Gastroesophageal sphincter (tissue), 4 donors: Measurements from ENCODE around the gene ATP6V0A4. TPM values are rescaled to one million over a fixed set of nuclear protein-coding genes. Genes with fewer than 3 reads are reported as not detected.
A peak's percentile ranks its signal among the peaks of the same experiment; 100 is the strongest.

Experiments
- ATAC-seq: fragments of 150-250 bp; one replicate; pipeline ENCODE4 v1.9.1; 2016; ENCODE audit warnings: mild to moderate bottlenecking, moderate library complexity
- H3K27ac ChIP-seq, 4 donors: fragments of 200-600 bp; sonication (generic) in 3 of 4; 1 replicate in 3 of 4; 2 replicates in 1 of 4; pipeline ENCODE4 v1.5.1; 2016 to 2019
- H3K27me3 ChIP-seq: fragments of 200-600 bp; sonication (generic); one replicate; pipeline ENCODE4 v1.5.1; 2019
- H3K36me3 ChIP-seq, 2 donors: fragments of 200-600 bp; sonication (generic); one replicate each; pipeline ENCODE4 v1.5.1; 2019; ENCODE audit warnings: control low read depth in 1 of 2
- H3K4me1 ChIP-seq, 3 donors: fragments of 200-600 bp; sonication (generic); 1 replicate in 2 of 3; 2 replicates in 1 of 3; pipeline ENCODE4 v1.5.1; 2016 to 2019; ENCODE audit warnings: control low read depth in 2 of 3
- H3K4me3 ChIP-seq, 2 donors: fragments of 200-600 bp; sonication (generic); one replicate each; pipeline ENCODE4 v1.5.1; 2019; ENCODE audit warnings: mild to moderate bottlenecking in 1 of 2, moderate library complexity in 1 of 2
- H3K9me3 ChIP-seq, 3 donors: fragments of 200-600 bp; sonication (generic); one replicate each; pipeline ENCODE4 v1.5.1; 2017 to 2019; ENCODE audit warnings: control low read depth in 2 of 3
- CTCF ChIP-seq, 4 experiments: fragments of 200-600 bp in 2 of 4; fragments of 450-650 bp in 2 of 4; sonication (generic) in 1 of 4; IDR thresholded peaks; one replicate each; pipeline ENCODE4 v1.5.1; 2017 to 2019; ENCODE audit warnings: antibody characterized with exemption in 4 of 4, mild to moderate bottlenecking in 2 of 4, moderate library complexity in 2 of 4
- EP300 ChIP-seq: sonication (generic); formaldehyde crosslinking; IDR thresholded peaks from one replicate; pipeline ENCODE4 v1.6.1; 2017; ENCODE audit warnings: antibody characterized with exemption, mild to moderate bottlenecking
- POLR2A ChIP-seq, 2 donors: fragments of 450-650 bp; IDR thresholded peaks; one replicate each; pipeline ENCODE4 v1.6.1; 2017; ENCODE audit warnings: antibody characterized with exemption in 2 of 2, mild to moderate bottlenecking in 2 of 2, moderate library complexity in 1 of 2
- POLR2AphosphoS5 ChIP-seq: sonication (generic); formaldehyde crosslinking; IDR thresholded peaks from one replicate; pipeline ENCODE4 v1.6.1; 2017; ENCODE audit warnings: antibody characterized with exemption
- WGBS, 2 donors: methylation state at CpG; one replicate each; pipeline ENCODE4 v1.1.5; 2018; ENCODE audit warnings: low coverage in 1 of 2; 5-methylcytosine and 5-hydroxymethylcytosine counted together
- total RNA-seq, 4 donors: library from RNA; depleted of rRNA; stranded (reverse); fragments of >200 nt; gene quantifications; one replicate each; pipeline ENCODE4 v1.1.0, GENCODE V29; 2016

Gene ATP6V0A4
- total RNA-seq, 4 donors from 2014 or later: 0.82 TPM; not detected in 3

- no peaks in the 10 kb centered on the region for H3K36me3 ChIP-seq
- no peaks in the 10 kb centered on the region for H3K4me1 ChIP-seq
- ATAC-seq: no peak
- no peak overlapping the region for H3K27ac ChIP-seq
- H3K4me3 ChIP-seq: no peak overlapping the region
- TF ChIP-seq EP300: no peak
- no peak for TF ChIP-seq CTCF (IDR thresholded peaks at IDR 0.05)
- TF ChIP-seq POLR2A (IDR thresholded peaks at IDR 0.05): no peak
- no peak for TF ChIP-seq POLR2AphosphoS5
- 80 to 90% methylated on average over 2 to 8 of the region's 10 CpGs for WGBS, 2 donors
- H3K27me3 ChIP-seq: peaks cover 16% of the 10 kb centered on the region
- no peaks in the 10 kb centered on the region for H3K9me3 ChIP-seq
Measured at GRCh38 chr7:138755331-138755747, 42.7 kb downstream of the ATP6V0A4 start.

GRCh38 chr7:138753610-138754009 is 44.4 kb downstream of the ATP6V0A4 start:
- Histone ChIP-seq H3K36me3 (no peaks in the 10 kb centered on the region), H3K27me3 (peaks cover 25% of the 10 kb centered on the region), H3K4me1 (no peaks in the 10 kb centered on the region), H3K4me3 (no peak overlapping the region), H3K27ac (no peak overlapping the region), H3K9me3 (no peaks in the 10 kb centered on the region)
- TF ChIP-seq CTCF (IDR thresholded peaks at IDR 0.05) (no peak), POLR2A (IDR thresholded peaks at IDR 0.05) (no peak), EP300 (no peak)
- 64 to 76% methylated on average over 3 to 4 of the region's 5 CpGs for WGBS, 2 donors
- ATAC-seq: no peak

DNA sequence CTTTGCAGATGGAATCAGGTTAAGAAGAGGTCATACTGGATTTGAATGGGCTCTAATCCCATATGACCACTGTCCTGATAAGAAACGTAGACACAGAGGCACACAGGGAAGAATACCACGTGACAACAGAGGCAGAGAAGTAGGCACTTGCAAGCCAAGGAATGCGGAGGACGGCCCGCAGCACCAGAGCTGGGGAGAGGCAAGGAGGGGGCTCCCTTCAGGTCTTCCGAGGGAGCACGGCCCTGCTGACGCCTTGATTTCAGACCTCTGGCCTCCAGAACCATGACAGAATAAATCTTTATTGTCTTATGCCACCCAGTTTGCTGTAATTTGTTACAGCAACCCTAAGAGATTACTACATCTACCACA is 44.9 kb downstream of the ATP6V0A4 start:
- H3K27me3 ChIP-seq: peaks cover 25% of the 10 kb centered on the region
- H3K4me1 ChIP-seq: no peaks in the 10 kb centered on the region
- H3K9me3 ChIP-seq: no peaks in the 10 kb centered on the region
- no peak for ATAC-seq
- TF ChIP-seq EP300 (no peak), POLR2AphosphoS5 (no peak), CTCF (IDR thresholded peaks at IDR 0.05) (no peak), POLR2A (IDR thresholded peaks at IDR 0.05) (no peak)
- H3K36me3 ChIP-seq: no peaks in the 10 kb centered on the region
- no peak overlapping the region for H3K27ac ChIP-seq
- 51% methylated on average over 8 of the region's 8 CpGs; no CpG with 5 or more reads in 1 of the 2 donors for WGBS, 2 donors
- no peak overlapping the region for H3K4me3 ChIP-seq

DNA sequence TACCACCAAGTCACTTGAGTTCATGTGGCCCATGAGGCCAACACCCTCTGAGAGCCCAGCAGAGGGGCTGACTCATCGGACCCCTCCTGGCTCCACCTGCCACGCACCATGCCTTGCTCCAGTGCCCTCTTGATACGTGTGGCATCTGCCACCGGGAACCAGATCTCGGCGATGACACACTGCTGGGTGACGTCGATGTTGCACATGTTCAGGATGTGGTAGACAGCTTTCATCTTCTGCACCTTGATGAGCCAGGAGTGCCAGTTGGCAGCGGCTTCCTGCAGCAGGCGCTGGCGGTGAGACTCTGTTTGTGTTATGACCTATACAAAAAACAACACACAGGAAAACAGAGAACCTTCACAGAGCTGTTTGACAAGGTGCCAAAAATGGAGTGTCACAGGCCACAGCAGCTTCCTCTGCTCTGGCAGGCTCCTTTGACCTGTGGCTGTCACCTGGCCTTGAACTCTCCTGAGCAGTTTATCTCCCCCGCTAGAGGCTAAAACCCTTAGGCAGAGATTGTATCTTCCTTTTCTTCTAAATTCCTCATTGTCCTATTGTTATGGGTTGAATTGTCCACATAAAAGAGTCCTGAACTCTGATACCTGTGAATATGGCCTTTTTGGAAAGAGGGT is 45.4 kb downstream of the ATP6V0A4 start:
- Histone ChIP-seq H3K27ac (no peak overlapping the region), H3K4me1 (no peaks in the 10 kb centered on the region), H3K4me3 (no peak overlapping the region), H3K9me3 (no peaks in the 10 kb centered on the region), H3K27me3 (peaks cover 25% of the 10 kb centered on the region), H3K36me3 (no peaks in the 10 kb centered on the region)
- TF ChIP-seq POLR2A (IDR thresholded peaks at IDR 0.05): no peak
- no peak for TF ChIP-seq POLR2AphosphoS5
- no peak for TF ChIP-seq EP300
- TF ChIP-seq CTCF (IDR thresholded peaks at IDR 0.05): no peak
- 52 to 80% methylated on average over 1 to 6 of the region's 12 CpGs for WGBS, 2 donors
- ATAC-seq: peak; percentile 31

DNA sequence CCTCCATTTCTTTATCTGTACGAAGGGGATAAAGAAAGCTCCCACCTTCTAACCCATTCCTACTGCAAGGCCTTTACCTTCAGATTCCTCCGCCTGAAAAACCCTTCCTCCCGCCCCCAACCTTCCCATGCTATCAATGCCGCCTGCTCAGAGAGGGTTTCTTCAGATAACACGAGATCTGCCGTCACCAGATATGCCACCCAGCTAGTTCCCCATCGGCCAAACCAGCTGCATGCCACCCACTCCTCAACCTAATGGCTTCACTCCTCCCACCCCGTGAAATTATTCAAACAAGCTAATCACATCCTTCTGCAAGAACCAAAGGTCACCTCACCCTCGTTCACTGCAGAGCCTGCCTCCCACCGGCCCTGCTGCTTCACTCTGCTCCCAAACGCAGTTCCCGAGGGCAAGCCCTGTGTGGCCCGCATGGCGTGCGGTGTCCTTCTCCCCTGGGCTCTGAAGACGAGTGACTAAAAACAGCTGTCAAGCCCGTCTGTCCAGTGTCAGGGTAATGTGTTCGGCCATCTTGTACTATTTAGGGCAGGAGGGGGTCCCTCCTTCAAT is 47.0 kb downstream of the ATP6V0A4 start:
- 43 to 51% methylated on average over 5 to 10 of the region's 18 CpGs for WGBS, 2 donors
- no peaks in the 10 kb centered on the region for H3K9me3 ChIP-seq
- no peak overlapping the region for H3K27ac ChIP-seq
- no peak for TF ChIP-seq EP300
- no peak for TF ChIP-seq POLR2A (IDR thresholded peaks at IDR 0.05)
- no peak for TF ChIP-seq POLR2AphosphoS5
- no peak for TF ChIP-seq CTCF (IDR thresholded peaks at IDR 0.05)
- H3K27me3 ChIP-seq: peaks cover 25% of the 10 kb centered on the region
- H3K36me3 ChIP-seq: no peaks in the 10 kb centered on the region
- no peak overlapping the region for H3K4me3 ChIP-seq
- no peak for ATAC-seq
- H3K4me1 ChIP-seq: no peaks in the 10 kb centered on the region
